Heart right ventricle (tissue), 16 donors: ENCODE data around the gene CELF4. TPM values are rescaled to one million over a fixed set of nuclear protein-coding genes. Genes with fewer than 3 reads are reported as not detected.

Experiments
- ATAC-seq, 8 donors: fragments of 200-7000 bp; cut with Tn5 transposase; one replicate each; pipeline ENCODE4 v1.9.1; 2020; ENCODE audit warnings: mild to moderate bottlenecking in 8 of 8, moderate library complexity in 8 of 8, moderate number of reproducible peaks in 1 of 8
- DNase-seq, 2 donors: peaks; one replicate each; pipeline ENCODE4 v3.0.0-alpha.2; 2020
- H3K27ac ChIP-seq, 10 donors: fragments of 200-600 bp; sonication (generic) in 2 of 10; one replicate each; pipeline versions ENCODE4 v1.5.0 to v1.8.0; 2020 to 2022; ENCODE audit warnings: mild to moderate bottlenecking in 3 of 10
- H3K27me3 ChIP-seq, 7 donors: fragments of 200-600 bp; one replicate each; pipeline ENCODE4 v1.8.0; 2021 to 2022; ENCODE audit warnings: mild to moderate bottlenecking in 2 of 7
- H3K36me3 ChIP-seq, 9 donors: fragments of 200-600 bp; sonication (generic) in 1 of 9; one replicate each; pipeline versions ENCODE4 v1.5.0 to v1.8.0; 2020 to 2022; ENCODE audit warnings: mild to moderate bottlenecking in 2 of 9
- H3K4me1 ChIP-seq, 9 donors: fragments of 200-600 bp; sonication (generic) in 1 of 9; one replicate each; pipeline versions ENCODE4 v1.5.0 to v1.8.0; 2020 to 2022; ENCODE audit warnings: mild to moderate bottlenecking in 4 of 9
- H3K4me3 ChIP-seq, 10 donors: fragments of 200-600 bp; sonication (generic) in 2 of 10; one replicate each; pipeline versions ENCODE4 v1.5.0 to v1.8.0; 2020 to 2022; ENCODE audit warnings: mild to moderate bottlenecking in 7 of 10, moderate library complexity in 2 of 10
- H3K9me3 ChIP-seq, 11 donors: fragments of 200-600 bp in 10 of 11; sonication (generic) in 2 of 11; one replicate each; pipeline versions ENCODE4 v1.5.0 to v1.8.0; 2013 to 2022; ENCODE audit warnings: mild to moderate bottlenecking in 2 of 11, control low read depth in 1 of 11, moderate library complexity in 1 of 11
- CTCF ChIP-seq, 9 donors: fragments of 200-600 bp; sonication (generic) in 2 of 9; IDR thresholded peaks; one replicate each; pipeline versions ENCODE4 v1.5.0 to v1.8.0; 2021 to 2022; ENCODE audit warnings: antibody characterized with exemption in 9 of 9, mild to moderate bottlenecking in 5 of 9, moderate library complexity in 1 of 9
- WGBS, 2 donors: extraction: QIAGEN DNeasy Blood & Tissue Kit; methylation state at CpG; one replicate each; pipeline ENCODE4 v1.1.7; 2013; ENCODE audit warnings: inconsistent platforms in 1 of 2; 5-methylcytosine and 5-hydroxymethylcytosine counted together
- intact Hi-C, 10 donors: fragments of 100-400 bp; cut with DNase I; formaldehyde crosslinking; loops; one replicate each; pipeline versions ENCODE4 v1.11.1 to v1.14.2; 2022
- polyA plus RNA-seq, 2 donors: library from polyadenylated mRNA; stranded (reverse); fragments of 200-250 nt; gene quantifications; one replicate each; pipeline ENCODE4 v1.2.3, GENCODE V29; 2013
- total RNA-seq, 10 donors: library from RNA; stranded (reverse); fragmentation: NEBNext Ultra II Directional in 3 of 10; extraction: Animal tissue kit (Norgen Biotek cat#: 25700) in 3 of 10; gene quantifications; one replicate each; pipeline versions ENCODE4 v1.2.1 to v1.2.4, GENCODE V29; 2021 to 2023
- donor health status: Arrhythmogenic right ventricular cardiomyopathy.
- donor health status: ischemic (EF 13 %, LVEDD 7.1; RV severe dilation, severe dysfunction).
- donor health status: healthy with polysubstance abuse.
- donor health status: DM: no; HTN: yes; CAD: no.
- donor health status: DM: no; HTN: no; CAD: no.
- donor health status: ischemic (EF 25% LVEDD 6.9; RV normal size, moderate dysfunction).
- donor health status: ischemic (EF 25% LVEDD 5.7; RV mildly dilated, moderate dysfunction).
- donor health status: healthy.
- donor health status: DM: yes; HTN: yes; CAD: no.
- donor health status: Ischemic cardiomyopathy.
- donor health status: ischemic (EF 35%, LVEDD 5.7; RV mildly dilated, moderate dysfunction).
- donor health status: nonischemic (EF 11% LVEDD 7.7; RV severe dilation, severe dysfunction).
- donor health status: DM: yes; HTN: yes; CAD: no.
- donor health status: PGD.
- donor health status: ischemic (EF 29% LVEDD 5.4; RV normal size, mild dysfunction).
- donor health status: nonischemic (EF 23%, LVEDD 6.1; RV moderate dilation, normal function).

The CELF4 gene
- total and polyA plus RNA-seq, 12 donors: 0.07 to 1.2 (median 0.31) TPM; not detected in 1

- no peak for DNase-seq
- Histone ChIP-seq H3K27me3 (peaks cover 22 to 88% (median 76%) of the 10 kb centered on the region in 7 donors), H3K9me3 (no peaks in the 10 kb centered on the region), H3K27ac (no peak overlapping the region), H3K36me3 (no peaks in the 10 kb centered on the region), H3K4me3 (peak overlapping the region in 5 of 10 donors; percentile 58 to 67 (median 60)), H3K4me1 (peaks cover 5 to 31% (median 26%) of the 10 kb centered on the region in 9 donors)
- no peak for ATAC-seq
- intact Hi-C loops: no loop called here
- no peak for TF ChIP-seq CTCF (IDR thresholded peaks at IDR 0.05)
- WGBS, 2 donors: 27 to 36% methylated on average over 10 of the region's 10 CpGs
These were observed 2.4 kb upstream of the CELF4 start for GRCh38 chr18:37567994-37568359.

- TF ChIP-seq CTCF (IDR thresholded peaks at IDR 0.05): no peak
- H3K4me3 ChIP-seq: peak overlapping the region; percentile 30 to 67 (median 56)
- H3K9me3 ChIP-seq: no peaks in the 10 kb centered on the region
- WGBS, 2 donors: 3 to 4% methylated on average over 72 of the region's 72 CpGs
- peak overlapping the region in 1 of 10 donors; percentile 3 for H3K27ac ChIP-seq
- H3K36me3 ChIP-seq: no peaks in the 10 kb centered on the region
- intact Hi-C loops: no loop called here
- peaks cover 5 to 31% (median 26%) of the 10 kb centered on the region in 9 donors for H3K4me1 ChIP-seq
- ATAC-seq: no peak
- DNase-seq: no peak
- H3K27me3 ChIP-seq: peaks cover 22 to 90% (median 81%) of the 10 kb centered on the region in 7 donors
These were observed 1.7 kb upstream of the CELF4 start for GRCh38 chr18:37567061-37567993.

DNA sequence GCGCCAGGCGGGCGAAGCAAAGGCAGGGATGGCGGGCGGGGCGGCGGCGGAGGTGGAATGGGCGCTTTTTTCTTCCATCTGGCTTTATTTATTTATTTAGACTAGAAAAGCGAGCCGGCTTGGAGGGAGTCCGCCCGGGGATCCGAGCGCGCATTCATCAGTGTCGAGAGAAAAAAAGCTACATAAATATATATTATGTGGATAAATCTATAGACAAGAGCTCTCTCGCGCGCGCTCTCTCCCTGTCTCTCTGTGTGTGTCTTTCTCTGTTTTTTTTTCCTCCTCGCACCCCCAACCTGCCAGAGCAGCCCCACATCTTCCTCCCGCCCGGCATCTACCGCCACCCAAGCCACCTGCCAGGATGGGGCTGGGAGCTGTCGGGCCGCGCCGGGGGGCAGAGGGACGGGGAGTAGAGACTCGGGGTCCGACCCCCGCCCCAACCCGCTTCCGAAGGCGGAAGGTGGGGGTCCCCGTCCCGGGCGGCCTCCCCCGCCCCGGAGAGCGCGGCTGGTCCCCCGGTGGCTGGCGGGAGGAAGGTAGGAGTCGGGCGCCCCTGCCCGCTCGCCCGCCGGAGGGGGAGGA is 972 bp upstream of the CELF4 start:
- peak overlapping the region in 1 of 10 donors; percentile 3 for H3K27ac ChIP-seq
- no peaks in the 10 kb centered on the region for H3K9me3 ChIP-seq
- no peak for TF ChIP-seq CTCF (IDR thresholded peaks at IDR 0.05)
- DNase-seq (no peak), ATAC-seq (peak in 5 of 8 donors; percentile 4 to 28 (median 17))
- intact Hi-C loops: no loop called here
- peaks cover 5 to 31% (median 26%) of the 10 kb centered on the region in 9 donors for H3K4me1 ChIP-seq
- peak overlapping the region; percentile 30 to 67 (median 56) for H3K4me3 ChIP-seq
- WGBS, 2 donors: 1% methylated on average over 50 to 51 of the region's 51 CpGs
- peaks cover 22 to 90% (median 85%) of the 10 kb centered on the region in 7 donors for H3K27me3 ChIP-seq
- no peaks in the 10 kb centered on the region for H3K36me3 ChIP-seq

DNA sequence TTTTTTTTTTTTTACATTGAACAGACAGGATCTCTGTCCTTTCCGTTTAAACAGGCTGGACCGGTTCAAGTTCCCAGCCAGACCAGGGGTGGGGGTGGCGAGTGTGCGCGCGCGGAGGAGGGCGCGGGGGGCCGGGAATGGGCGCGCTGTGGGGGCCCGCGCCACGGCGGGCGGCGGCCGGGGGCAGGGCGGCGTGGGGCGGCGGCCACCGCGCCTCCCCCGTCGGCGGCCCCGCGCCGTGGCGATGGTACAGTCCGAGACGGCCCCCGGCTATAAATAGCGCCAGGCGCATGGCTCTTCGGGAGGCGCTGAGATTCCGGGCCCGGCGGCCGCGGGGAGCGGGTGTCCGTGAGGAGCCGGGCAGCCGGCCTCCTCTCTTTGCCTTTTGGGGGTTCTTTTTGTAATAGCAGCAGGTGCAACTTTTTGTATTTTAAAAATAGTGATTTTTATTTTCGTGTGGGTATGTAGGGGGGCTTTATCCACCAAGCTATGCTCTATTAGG is 430 bp upstream of the CELF4 start:
- H3K36me3 ChIP-seq: no peaks in the 10 kb centered on the region
- peaks cover 5 to 31% (median 26%) of the 10 kb centered on the region in 9 donors for H3K4me1 ChIP-seq
- intact Hi-C loops: no loop called here
- no peaks in the 10 kb centered on the region for H3K9me3 ChIP-seq
- 1% methylated on average over 39 to 49 of the region's 49 CpGs for WGBS, 2 donors
- H3K4me3 ChIP-seq: peak overlapping the region; percentile 30 to 67 (median 56)
- DNase-seq (peak; percentile 54 to 61), ATAC-seq (peak; percentile 72 to 87 (median 81))
- no peak overlapping the region for H3K27ac ChIP-seq
- TF ChIP-seq CTCF (IDR thresholded peaks at IDR 0.05): no peak
- H3K27me3 ChIP-seq: peaks cover 22 to 96% (median 88%) of the 10 kb centered on the region in 7 donors
